NCI-H82 (cell line): Measurements from ENCODE around the gene ARHGAP27.
"Not testable (repeated sequence)": the region's sequence is repeated elsewhere in the genome, so short reads cannot be mapped to it uniquely, and the experiment has no call there.

Source experiments
- DNase-seq: peaks from one replicate; lab custom pipeline; 2025; lab: John Stamatoyannopoulos, UW

The ARHGAP27 gene

GRCh38 chr17:45361451-45361850 lies 71.2 kb downstream of the ARHGAP27 start:
- DNase-seq = no peak

GRCh38 chr17:45357364-45357997 lies 75.2 kb downstream of the ARHGAP27 start:
- DNase-seq = no peak

GRCh38 chr17:45355087-45355486 lies 77.6 kb downstream of the ARHGAP27 start:
- no peak for DNase-seq

- DNase-seq = no peak
These were observed 79.6 kb downstream of the ARHGAP27 start for GRCh38 chr17:45353043-45353442.

GRCh38 chr17:45351831-45352230 lies 80.8 kb downstream of the ARHGAP27 start:
- DNase-seq = no peak

- DNase-seq = no peak
These were observed 85.2 kb downstream of the ARHGAP27 start for GRCh38 chr17:45347444-45347843.

GRCh38 chr17:45346216-45347015 lies 86.3 kb downstream of the ARHGAP27 start:
- no peak for DNase-seq

GRCh38 chr17:45345554-45346215 lies 87.0 kb downstream of the ARHGAP27 start:
- no peak for DNase-seq

- DNase-seq = no peak
These were observed 87.5 kb downstream of the ARHGAP27 start for GRCh38 chr17:45345246-45345553.

- DNase-seq = not testable (repeated sequence)
These were observed 88.6 kb downstream of the ARHGAP27 start for GRCh38 chr17:45343967-45344664.
